ENCODE results near the gene CLEC4E.
"Not testable (repeated sequence)": the region's sequence is repeated elsewhere in the genome, so short reads cannot be mapped to it uniquely, and the experiment has no call there.

The CLEC4E gene

GRCh38 chr12:8540831-8541230 lies at the start of gene CLEC4E:
Gene CLEC4E (minus strand): TSS chr12:8540905. CDS start chr12:8540797, 108 bp downstream.
- H3K36me3 ChIP-seq (ENCODE audit: control insufficient read depth in 5 of 5, insufficient read depth in 5 of 5, low read length in 5 of 5); H3K9me3 ChIP-seq (ENCODE audit: control insufficient read depth in 5 of 5, low read length in 5 of 5); H3K4me1 ChIP-seq (ENCODE audit: control insufficient read depth in 5 of 5, insufficient read depth in 5 of 5, low read length in 5 of 5); H3K27ac ChIP-seq (ENCODE audit: low read depth, low read length); H3K9ac ChIP-seq (ENCODE audit: low read length in 5 of 5); H3K27me3 ChIP-seq (ENCODE audit: control insufficient read depth in 5 of 5, insufficient read depth in 4 of 5, low read length in 5 of 5): not testable (repeated sequence)
- peak within 1 kb of the TSS in 1 of 5 donors; percentile 27 for H3K4me3 ChIP-seq (ENCODE audit: low read depth in 1 of 5, low read length in 5 of 5)

- no peaks in the 10 kb centered on the region for H3K36me3 ChIP-seq (ENCODE audit: control insufficient read depth in 5 of 5, insufficient read depth in 5 of 5, low read length in 5 of 5)
- H3K27me3 ChIP-seq (ENCODE audit: control insufficient read depth in 5 of 5, insufficient read depth in 4 of 5, low read length in 5 of 5): no peaks in the 10 kb centered on the region
- no peaks in the 10 kb centered on the region for H3K9me3 ChIP-seq (ENCODE audit: control insufficient read depth in 5 of 5, low read length in 5 of 5)
- no peak overlapping the region for H3K4me3 ChIP-seq (ENCODE audit: low read depth in 1 of 5, low read length in 5 of 5)
- H3K4me1 ChIP-seq (ENCODE audit: control insufficient read depth in 5 of 5, insufficient read depth in 5 of 5, low read length in 5 of 5): no peaks in the 10 kb centered on the region
- no peak overlapping the region for H3K27ac ChIP-seq (ENCODE audit: low read depth, low read length)
- no peak overlapping the region for H3K9ac ChIP-seq (ENCODE audit: low read length in 5 of 5)
Measured at GRCh38 chr12:8589679-8590078, 49.0 kb upstream of the CLEC4E start.

- H3K4me1 ChIP-seq (ENCODE audit: control insufficient read depth in 5 of 5, insufficient read depth in 5 of 5, low read length in 5 of 5); H3K27ac ChIP-seq (ENCODE audit: low read depth, low read length); H3K4me3 ChIP-seq (ENCODE audit: low read depth in 1 of 5, low read length in 5 of 5); H3K27me3 ChIP-seq (ENCODE audit: control insufficient read depth in 5 of 5, insufficient read depth in 4 of 5, low read length in 5 of 5); H3K36me3 ChIP-seq (ENCODE audit: control insufficient read depth in 5 of 5, insufficient read depth in 5 of 5, low read length in 5 of 5); H3K9ac ChIP-seq (ENCODE audit: low read length in 5 of 5); H3K9me3 ChIP-seq (ENCODE audit: control insufficient read depth in 5 of 5, low read length in 5 of 5): not testable (repeated sequence)
Measured at GRCh38 chr12:8584478-8584877, 43.8 kb upstream of the CLEC4E start.

GRCh38 chr12:8584004-8584403 lies 43.3 kb upstream of the CLEC4E start:
- Histone ChIP-seq H3K9me3 (ENCODE audit: control insufficient read depth in 5 of 5, low read length in 5 of 5) (no peaks in the 10 kb centered on the region), H3K27me3 (ENCODE audit: control insufficient read depth in 5 of 5, insufficient read depth in 4 of 5, low read length in 5 of 5) (no peaks in the 10 kb centered on the region), H3K36me3 (ENCODE audit: control insufficient read depth in 5 of 5, insufficient read depth in 5 of 5, low read length in 5 of 5) (no peaks in the 10 kb centered on the region), H3K9ac (ENCODE audit: low read length in 5 of 5) (no peak overlapping the region), H3K4me1 (ENCODE audit: control insufficient read depth in 5 of 5, insufficient read depth in 5 of 5, low read length in 5 of 5) (no peaks in the 10 kb centered on the region), H3K4me3 (ENCODE audit: low read depth in 1 of 5, low read length in 5 of 5) (no peak overlapping the region), H3K27ac (ENCODE audit: low read depth, low read length) (no peak overlapping the region)

- Histone ChIP-seq H3K9ac (ENCODE audit: low read length in 5 of 5) (no peak overlapping the region), H3K27me3 (ENCODE audit: control insufficient read depth in 5 of 5, insufficient read depth in 4 of 5, low read length in 5 of 5) (no peaks in the 10 kb centered on the region), H3K36me3 (ENCODE audit: control insufficient read depth in 5 of 5, insufficient read depth in 5 of 5, low read length in 5 of 5) (no peaks in the 10 kb centered on the region), H3K9me3 (ENCODE audit: control insufficient read depth in 5 of 5, low read length in 5 of 5) (no peaks in the 10 kb centered on the region), H3K4me3 (ENCODE audit: low read depth in 1 of 5, low read length in 5 of 5) (no peak overlapping the region), H3K4me1 (ENCODE audit: control insufficient read depth in 5 of 5, insufficient read depth in 5 of 5, low read length in 5 of 5) (no peaks in the 10 kb centered on the region), H3K27ac (ENCODE audit: low read depth, low read length) (no peak overlapping the region)
Measured at GRCh38 chr12:8581098-8581784, 40.5 kb upstream of the CLEC4E start.

GRCh38 chr12:8577879-8578278 lies 37.2 kb upstream of the CLEC4E start:
- Histone ChIP-seq H3K4me1 (ENCODE audit: control insufficient read depth in 5 of 5, insufficient read depth in 5 of 5, low read length in 5 of 5) (peaks cover 0 to under 1% (median 0%) of the 10 kb centered on the region in 5 donors), H3K9ac (ENCODE audit: low read length in 5 of 5) (no peak overlapping the region), H3K36me3 (ENCODE audit: control insufficient read depth in 5 of 5, insufficient read depth in 5 of 5, low read length in 5 of 5) (no peaks in the 10 kb centered on the region), H3K9me3 (ENCODE audit: control insufficient read depth in 5 of 5, low read length in 5 of 5) (no peaks in the 10 kb centered on the region), H3K27me3 (ENCODE audit: control insufficient read depth in 5 of 5, insufficient read depth in 4 of 5, low read length in 5 of 5) (no peaks in the 10 kb centered on the region), H3K27ac (ENCODE audit: low read depth, low read length) (no peak overlapping the region), H3K4me3 (ENCODE audit: low read depth in 1 of 5, low read length in 5 of 5) (no peak overlapping the region)

GRCh38 chr12:8572507-8572906 lies 31.8 kb upstream of the CLEC4E start:
- H3K9me3 ChIP-seq (ENCODE audit: control insufficient read depth in 5 of 5, low read length in 5 of 5): peaks cover 0 to 6% (median 0%) of the 10 kb centered on the region in 5 donors
- no peak overlapping the region for H3K27ac ChIP-seq (ENCODE audit: low read depth, low read length)
- H3K4me3 ChIP-seq (ENCODE audit: low read depth in 1 of 5, low read length in 5 of 5): no peak overlapping the region
- H3K4me1 ChIP-seq (ENCODE audit: control insufficient read depth in 5 of 5, insufficient read depth in 5 of 5, low read length in 5 of 5): peaks cover 0 to 6% (median 0%) of the 10 kb centered on the region in 5 donors
- H3K36me3 ChIP-seq (ENCODE audit: control insufficient read depth in 5 of 5, insufficient read depth in 5 of 5, low read length in 5 of 5): no peaks in the 10 kb centered on the region
- H3K9ac ChIP-seq (ENCODE audit: low read length in 5 of 5): no peak overlapping the region
- H3K27me3 ChIP-seq (ENCODE audit: control insufficient read depth in 5 of 5, insufficient read depth in 4 of 5, low read length in 5 of 5): peaks cover 0 to 4% (median 0%) of the 10 kb centered on the region in 5 donors

GRCh38 chr12:8566525-8566924 lies 25.8 kb upstream of the CLEC4E start:
- Histone ChIP-seq H3K9ac (ENCODE audit: low read length in 5 of 5) (no peak overlapping the region), H3K4me3 (ENCODE audit: low read depth in 1 of 5, low read length in 5 of 5) (peak overlapping the region in 1 of 5 donors; percentile 16), H3K36me3 (ENCODE audit: control insufficient read depth in 5 of 5, insufficient read depth in 5 of 5, low read length in 5 of 5) (no peaks in the 10 kb centered on the region), H3K27ac (ENCODE audit: low read depth, low read length) (no peak overlapping the region), H3K27me3 (ENCODE audit: control insufficient read depth in 5 of 5, insufficient read depth in 4 of 5, low read length in 5 of 5) (peaks cover 0 to 4% (median 0%) of the 10 kb centered on the region in 5 donors), H3K4me1 (ENCODE audit: control insufficient read depth in 5 of 5, insufficient read depth in 5 of 5, low read length in 5 of 5) (peaks cover 0 to 8% (median 0%) of the 10 kb centered on the region in 5 donors), H3K9me3 (ENCODE audit: control insufficient read depth in 5 of 5, low read length in 5 of 5) (peaks cover 0 to 14% (median 6%) of the 10 kb centered on the region in 5 donors)

- H3K9me3 ChIP-seq (ENCODE audit: control insufficient read depth in 5 of 5, low read length in 5 of 5): peaks cover 0 to 14% (median 6%) of the 10 kb centered on the region in 5 donors
- not testable (repeated sequence) for H3K27ac ChIP-seq (ENCODE audit: low read depth, low read length); H3K9ac ChIP-seq (ENCODE audit: low read length in 5 of 5); H3K36me3 ChIP-seq (ENCODE audit: control insufficient read depth in 5 of 5, insufficient read depth in 5 of 5, low read length in 5 of 5); H3K27me3 ChIP-seq (ENCODE audit: control insufficient read depth in 5 of 5, insufficient read depth in 4 of 5, low read length in 5 of 5); H3K4me1 ChIP-seq (ENCODE audit: control insufficient read depth in 5 of 5, insufficient read depth in 5 of 5, low read length in 5 of 5)
- peak overlapping the region in 1 of 5 donors; percentile 16 for H3K4me3 ChIP-seq (ENCODE audit: low read depth in 1 of 5, low read length in 5 of 5)
Measured at GRCh38 chr12:8566052-8566451, 25.3 kb upstream of the CLEC4E start.

- Histone ChIP-seq H3K27ac (ENCODE audit: low read depth, low read length) (no peak overlapping the region), H3K4me1 (ENCODE audit: control insufficient read depth in 5 of 5, insufficient read depth in 5 of 5, low read length in 5 of 5) (peaks cover 0 to 8% (median 0%) of the 10 kb centered on the region in 5 donors), H3K9ac (ENCODE audit: low read length in 5 of 5) (no peak overlapping the region)
Measured at GRCh38 chr12:8564656-8565055, 24.0 kb upstream of the CLEC4E start.

More at GRCh38 chr12:8564656-8565055, 24.0 kb upstream of the CLEC4E start:
- Histone ChIP-seq H3K9me3 (ENCODE audit: control insufficient read depth in 5 of 5, low read length in 5 of 5) (peaks cover 0 to 14% (median 6%) of the 10 kb centered on the region in 5 donors), H3K27me3 (ENCODE audit: control insufficient read depth in 5 of 5, insufficient read depth in 4 of 5, low read length in 5 of 5) (peaks cover 0 to 4% (median 2%) of the 10 kb centered on the region in 5 donors), H3K36me3 (ENCODE audit: control insufficient read depth in 5 of 5, insufficient read depth in 5 of 5, low read length in 5 of 5) (no peaks in the 10 kb centered on the region), H3K4me3 (ENCODE audit: low read depth in 1 of 5, low read length in 5 of 5) (no peak overlapping the region)

All from subcutaneous abdominal adipose tissue (tissue), 5 donors.